Adrenal gland (tissue), 12 donors: ENCODE results near the gene LYAR. TPM values are rescaled to one million over a fixed set of nuclear protein-coding genes. Genes with fewer than 3 reads are reported as not detected.
A peak's percentile ranks its signal among the peaks of the same experiment; 100 is the strongest.

Experiments
- DNase-seq, 7 donors: peaks; one replicate each; pipeline ENCODE4 v3.0.0-alpha.2; 2019 to 2020
- H3K27ac ChIP-seq, 5 donors: fragments of 200-600 bp; sonication (generic) in 4 of 5; 1 replicate in 3 of 5; 2 replicates in 2 of 5; pipeline versions ENCODE4 v1.5.1 to v1.8.0; 2016 to 2020; ENCODE audit warnings: mild to moderate bottlenecking in 1 of 5
- H3K27me3 ChIP-seq: fragments of 200-600 bp; 2 replicates; pipeline ENCODE4 v1.8.0; 2021
- H3K36me3 ChIP-seq, 2 donors: fragments of 200-600 bp; replicated peaks in 1 of 2; 1 replicate in 1 of 2; 2 replicates in 1 of 2; pipeline versions ENCODE4 v1.5.1 to v1.8.0; 2018 to 2022
- H3K4me1 ChIP-seq, 2 donors: fragments of 200-600 bp; replicated peaks in 1 of 2; 1 replicate in 1 of 2; 2 replicates in 1 of 2; pipeline versions ENCODE4 v1.5.1 to v1.8.0; 2018 to 2021
- H3K4me3 ChIP-seq, 4 donors: fragments of 200-600 bp; sonication (generic) in 3 of 4; one replicate each; pipeline ENCODE4 v1.5.1; 2016 to 2018
- H3K9me3 ChIP-seq, 3 donors: fragments of 200-600 bp; sonication (generic) in 1 of 3; replicated peaks in 1 of 3; 1 replicate in 2 of 3; 2 replicates in 1 of 3; pipeline versions ENCODE4 v1.5.1 to v1.8.0; 2016 to 2021
- POLR2A ChIP-seq, 2 donors: fragments of 450-650 bp; IDR thresholded peaks; one replicate each; pipeline ENCODE4 v1.6.1; 2017; ENCODE audit warnings: antibody characterized with exemption in 2 of 2, mild to moderate bottlenecking in 2 of 2, moderate library complexity in 1 of 2
- WGBS, 4 donors: extraction: QIAGEN DNeasy Blood & Tissue Kit in 2 of 4; methylation state at CpG; one replicate each; pipeline versions ENCODE4 v1.1.5 to v1.1.7; 2013 to 2017; 5-methylcytosine and 5-hydroxymethylcytosine counted together
- intact Hi-C, 2 donors: fragments of 100-400 bp; cut with DNase I; formaldehyde crosslinking; loops; one replicate each; pipeline versions ENCODE4 v1.14.1 to v1.15.0; 2022 to 2023
- polyA plus RNA-seq, 3 donors: library from polyadenylated mRNA; stranded (reverse); fragments of 200-250 nt in 2 of 3; fragments of 350-450 nt in 1 of 3; fragmentation: Illumina TruSeq in 1 of 3; extraction: RNeasy Lipid Tissue Mini Kit (QIAGEN cat#74804) in 1 of 3; gene quantifications; one replicate each; pipeline ENCODE4 v1.2.3, GENCODE V29; 2013 to 2014
- total RNA-seq, 9 donors: library from RNA; depleted of rRNA in 4 of 9; stranded (reverse); fragments of >200 nt in 4 of 9; fragments of 120-200 nt in 1 of 9; fragmentation: NEBNext Ultra II Directional in 1 of 9; extraction: Animal tissue kit (Norgen Biotek cat#: 25700) in 1 of 9; gene quantifications; one replicate each; pipeline versions ENCODE4 v1.1.0 to v1.2.4, GENCODE V29; 2013 to 2023
- TF ChIP-seq, protein P1 (sequence below), 6 experiments: fragments of 450-650 bp in 4 of 6; fragments of 200-600 bp in 2 of 6; sonication (generic) in 1 of 6; IDR thresholded peaks; 1 replicate in 5 of 6; 2 replicates in 1 of 6; pipeline versions ENCODE4 v1.5.1 to v1.8.0; 2016 to 2021; ENCODE audit warnings: antibody characterized with exemption in 6 of 6, mild to moderate bottlenecking in 2 of 6, moderate library complexity in 1 of 6
- donor health status: healthy with polysubstance abuse.
- donor health status: Bipolar disorder and iron deficiency.
- donor health status: DM: yes; HTN: yes; CAD: no.
- donor health status: DM: no; HTN: no; CAD: no.
- donor health status: DM: no; HTN: no; CAD: no.
- donor health status: DM: yes; HTN: yes; CAD: no.

Gene LYAR
- total and polyA plus RNA-seq, 12 donors = 5.1 to 30.1 (median 9.0) TPM

DNA sequence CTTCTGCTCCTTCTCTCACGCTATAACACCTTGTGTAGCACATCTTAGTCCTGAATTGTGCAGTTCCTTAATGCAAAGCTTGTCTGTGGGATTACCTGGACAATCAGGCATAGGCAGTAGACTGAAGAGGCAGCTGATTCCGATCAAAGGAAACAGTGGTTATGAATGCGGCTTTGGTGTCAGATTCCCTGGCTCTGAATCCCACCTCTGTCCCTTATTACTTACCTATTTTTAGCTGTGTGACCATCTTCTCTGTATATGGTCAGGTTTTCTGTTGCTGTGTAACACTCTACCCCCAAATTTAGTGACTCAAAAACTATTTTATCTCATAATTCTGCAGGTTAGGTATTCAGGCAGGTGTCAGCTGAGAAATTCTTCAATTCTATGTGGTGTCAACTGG, 3.3 kb upstream of the LYAR start:
- peaks cover 15 to 23% of the 10 kb centered on the region in 2 donors for H3K4me1 ChIP-seq
- WGBS, 4 donors = 96 to 100% (median 98%) methylated on average over 3 of the region's 3 CpGs
- no peaks in the 10 kb centered on the region for H3K36me3 ChIP-seq
- no peaks in the 10 kb centered on the region for H3K27me3 ChIP-seq
- TF ChIP-seq, protein P1, sequence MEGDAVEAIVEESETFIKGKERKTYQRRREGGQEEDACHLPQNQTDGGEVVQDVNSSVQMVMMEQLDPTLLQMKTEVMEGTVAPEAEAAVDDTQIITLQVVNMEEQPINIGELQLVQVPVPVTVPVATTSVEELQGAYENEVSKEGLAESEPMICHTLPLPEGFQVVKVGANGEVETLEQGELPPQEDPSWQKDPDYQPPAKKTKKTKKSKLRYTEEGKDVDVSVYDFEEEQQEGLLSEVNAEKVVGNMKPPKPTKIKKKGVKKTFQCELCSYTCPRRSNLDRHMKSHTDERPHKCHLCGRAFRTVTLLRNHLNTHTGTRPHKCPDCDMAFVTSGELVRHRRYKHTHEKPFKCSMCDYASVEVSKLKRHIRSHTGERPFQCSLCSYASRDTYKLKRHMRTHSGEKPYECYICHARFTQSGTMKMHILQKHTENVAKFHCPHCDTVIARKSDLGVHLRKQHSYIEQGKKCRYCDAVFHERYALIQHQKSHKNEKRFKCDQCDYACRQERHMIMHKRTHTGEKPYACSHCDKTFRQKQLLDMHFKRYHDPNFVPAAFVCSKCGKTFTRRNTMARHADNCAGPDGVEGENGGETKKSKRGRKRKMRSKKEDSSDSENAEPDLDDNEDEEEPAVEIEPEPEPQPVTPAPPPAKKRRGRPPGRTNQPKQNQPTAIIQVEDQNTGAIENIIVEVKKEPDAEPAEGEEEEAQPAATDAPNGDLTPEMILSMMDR (IDR thresholded peaks at IDR 0.05) = no peak
- no peak for TF ChIP-seq POLR2A (IDR thresholded peaks at IDR 0.05)
- no peak overlapping the region for H3K4me3 ChIP-seq
- intact Hi-C loops = loop anchor here in 1 of 2 donors (5.0 kb wide), 1 partner anchor 41 kb away; no protein-coding TSS in a partner anchor
- no peaks in the 10 kb centered on the region for H3K9me3 ChIP-seq
- DNase-seq = no peak
- no peak overlapping the region for H3K27ac ChIP-seq

DNA sequence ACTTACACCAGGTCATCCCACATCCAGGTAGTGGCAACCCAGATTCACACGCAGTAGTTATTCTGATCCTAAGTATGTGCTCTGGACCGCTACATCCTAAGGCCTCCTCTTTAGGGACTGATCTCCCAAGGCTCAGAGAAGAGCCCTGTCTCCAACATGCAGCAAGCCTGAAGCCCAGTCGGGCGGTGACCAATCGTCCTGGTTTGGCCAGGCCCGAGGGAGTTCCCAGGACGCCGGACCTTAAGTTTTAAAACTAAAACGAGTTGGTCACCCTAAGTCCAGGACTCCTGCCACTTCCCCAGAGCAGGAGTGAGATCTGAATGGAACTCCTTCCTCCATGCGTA, 385 bp downstream of the LYAR start:
- 0 to 1% (median 0%) methylated on average over 1 to 10 of the region's 10 CpGs for WGBS, 4 donors
- Histone ChIP-seq H3K4me1 (peaks cover 15 to 28% of the 10 kb centered on the region in 2 donors), H3K36me3 (peaks cover 0 to 7% of the 10 kb centered on the region in 2 donors), H3K27ac (peak overlapping the region in 4 of 5 donors; percentile 74 to 91 (median 80)), H3K4me3 (peak overlapping the region in 3 of 4 donors; percentile 58 to 87 (median 67)), H3K9me3 (no peaks in the 10 kb centered on the region), H3K27me3 (no peaks in the 10 kb centered on the region)
- DNase-seq = peak in 2 of 7 donors; percentile 22 to 30
- intact Hi-C loops = no loop called here
- TF ChIP-seq, protein P1 (IDR thresholded peaks at IDR 0.05) = no peak
- no peak for TF ChIP-seq POLR2A (IDR thresholded peaks at IDR 0.05)

DNA sequence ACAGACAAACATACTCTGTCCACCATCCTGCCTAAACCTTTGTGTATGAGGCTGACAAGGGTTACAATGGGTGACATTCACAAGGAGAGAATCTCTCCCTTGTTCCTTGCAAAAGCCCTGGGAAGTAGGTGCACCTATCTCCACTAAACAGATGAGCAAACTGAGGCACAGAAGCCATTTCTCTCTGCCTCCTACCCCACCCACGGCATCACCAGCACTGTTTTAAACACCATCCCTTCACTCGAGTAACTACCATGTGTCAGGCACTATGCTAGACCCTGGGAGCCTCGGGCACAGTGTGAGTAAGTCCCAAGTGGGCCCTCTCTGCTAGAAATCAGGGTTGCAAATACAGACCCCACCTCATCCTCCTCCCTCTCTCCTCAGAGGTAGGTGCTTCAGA, 899 bp downstream of the LYAR start:
- no peaks in the 10 kb centered on the region for H3K27me3 ChIP-seq
- WGBS, 4 donors = 19 to 41% (median 29%) methylated on average over 3 of the region's 3 CpGs
- no peaks in the 10 kb centered on the region for H3K9me3 ChIP-seq
- peaks cover 15 to 29% of the 10 kb centered on the region in 2 donors for H3K4me1 ChIP-seq
- no peak overlapping the region for H3K27ac ChIP-seq
- peaks cover 0 to 9% of the 10 kb centered on the region in 2 donors for H3K36me3 ChIP-seq
- no peak for DNase-seq
- H3K4me3 ChIP-seq = peak overlapping the region in 1 of 4 donors; percentile 67
- intact Hi-C loops = no loop called here
- TF ChIP-seq, protein P1 (IDR thresholded peaks at IDR 0.05) = no peak
- no peak for TF ChIP-seq POLR2A (IDR thresholded peaks at IDR 0.05)

- H3K4me3 ChIP-seq = no peak overlapping the region
- intact Hi-C loops = no loop called here
- H3K4me1 ChIP-seq = peaks cover 15 to 29% of the 10 kb centered on the region in 2 donors
- peaks cover 0 to 11% of the 10 kb centered on the region in 2 donors for H3K36me3 ChIP-seq
- H3K27ac ChIP-seq = no peak overlapping the region
- H3K27me3 ChIP-seq = no peaks in the 10 kb centered on the region
- no peak for DNase-seq
- TF ChIP-seq POLR2A (IDR thresholded peaks at IDR 0.05) = no peak
- TF ChIP-seq, protein P1 (IDR thresholded peaks at IDR 0.05) = no peak
- H3K9me3 ChIP-seq = no peaks in the 10 kb centered on the region
Measured at GRCh38 chr4:4288098-4288497, 1.9 kb downstream of the LYAR start.
